GM21423 (cell line): ENCODE data around the gene TRIM13.
"Not testable (repeated sequence)": the region's sequence is repeated elsewhere in the genome, so short reads cannot be mapped to it uniquely, and the experiment has no call there.

Experiments used
- ATAC-seq: cut with Tn5 transposase; IDR thresholded peaks from one replicate; pipeline ENCODE4 v1.9.1; 2021; ENCODE audit warnings: mild to moderate bottlenecking, moderate library complexity; ENCODE audit not compliant: unreplicated experiment

Gene TRIM13

GRCh38 chr13:50055454-50055853 lies 58.6 kb downstream of the TRIM13 start:
- ATAC-seq = no peak

GRCh38 chr13:50060718-50061117 lies 63.9 kb downstream of the TRIM13 start:
- no peak for ATAC-seq

- ATAC-seq = not testable (repeated sequence)
These were observed 65.5 kb downstream of the TRIM13 start for GRCh38 chr13:50062336-50062735.

- no peak for ATAC-seq
These were observed 68.9 kb downstream of the TRIM13 start for GRCh38 chr13:50065712-50066111.
